Epithelial cell of proximal tubule (primary cell): ENCODE measurements around the gene KCNH8. TPM values are rescaled to one million over a fixed set of nuclear protein-coding genes. Genes with fewer than 3 reads are reported as not detected.

Source experiments
- DNase-seq: peaks from one replicate; pipeline ENCODE4 v3.0.0-alpha.2; 2011; ENCODE audit warnings: low read depth
- H3K4me3 ChIP-seq: 2 replicates; pipeline ENCODE4 v1.5.1; 2011; ENCODE audit warnings: low read depth, mild to moderate bottlenecking, low read length
- total RNA-seq: library from RNA; depleted of rRNA; stranded (reverse); fragments of >200 nt; gene quantifications from 2 replicates; pipeline ENCODE4 v1.2.3, GENCODE V29; 2015
- TF ChIP-seq, protein P1 (sequence below): conservative IDR thresholded peaks from 2 replicates; pipeline ENCODE4 v1.5.1; 2012; ENCODE audit warnings: low read depth, mild to moderate bottlenecking, low read length

The KCNH8 gene
- total RNA-seq, 1 donor from 2014 or later = 0.40 TPM

GRCh38 chr3:19531426-19531825, 383.1 kb downstream of the KCNH8 start:
- no peak overlapping the region for H3K4me3 ChIP-seq
- no peak for DNase-seq
- TF ChIP-seq, protein P1, sequence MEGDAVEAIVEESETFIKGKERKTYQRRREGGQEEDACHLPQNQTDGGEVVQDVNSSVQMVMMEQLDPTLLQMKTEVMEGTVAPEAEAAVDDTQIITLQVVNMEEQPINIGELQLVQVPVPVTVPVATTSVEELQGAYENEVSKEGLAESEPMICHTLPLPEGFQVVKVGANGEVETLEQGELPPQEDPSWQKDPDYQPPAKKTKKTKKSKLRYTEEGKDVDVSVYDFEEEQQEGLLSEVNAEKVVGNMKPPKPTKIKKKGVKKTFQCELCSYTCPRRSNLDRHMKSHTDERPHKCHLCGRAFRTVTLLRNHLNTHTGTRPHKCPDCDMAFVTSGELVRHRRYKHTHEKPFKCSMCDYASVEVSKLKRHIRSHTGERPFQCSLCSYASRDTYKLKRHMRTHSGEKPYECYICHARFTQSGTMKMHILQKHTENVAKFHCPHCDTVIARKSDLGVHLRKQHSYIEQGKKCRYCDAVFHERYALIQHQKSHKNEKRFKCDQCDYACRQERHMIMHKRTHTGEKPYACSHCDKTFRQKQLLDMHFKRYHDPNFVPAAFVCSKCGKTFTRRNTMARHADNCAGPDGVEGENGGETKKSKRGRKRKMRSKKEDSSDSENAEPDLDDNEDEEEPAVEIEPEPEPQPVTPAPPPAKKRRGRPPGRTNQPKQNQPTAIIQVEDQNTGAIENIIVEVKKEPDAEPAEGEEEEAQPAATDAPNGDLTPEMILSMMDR = no peak

- TF ChIP-seq, protein P1 = no peak
- DNase-seq = no peak
- no peak overlapping the region for H3K4me3 ChIP-seq
Measured at GRCh38 chr3:19539518-19540392, 391.4 kb downstream of the KCNH8 start.

DNA sequence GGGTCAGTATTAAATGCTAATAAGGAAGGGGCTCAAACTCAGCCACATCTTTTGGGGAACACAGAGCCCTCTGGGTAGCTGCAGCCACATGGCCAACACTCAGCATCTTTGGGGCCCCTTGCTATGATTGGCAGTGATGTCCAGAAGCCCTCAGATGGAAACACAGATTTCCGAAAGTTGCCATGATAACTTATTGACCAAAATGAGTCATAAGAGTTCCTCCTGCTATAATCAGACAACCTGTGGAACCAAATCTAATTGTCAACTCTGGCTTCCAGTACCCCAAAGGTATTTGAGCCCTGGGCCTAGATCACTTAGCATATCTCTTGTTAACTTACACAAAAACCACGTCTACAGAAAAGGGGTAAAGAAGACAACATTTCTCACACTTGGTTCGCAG, 392.2 kb downstream of the KCNH8 start:
- no peak for DNase-seq
- H3K4me3 ChIP-seq = no peak overlapping the region
- TF ChIP-seq, protein P1 = no peak

- DNase-seq = no peak
- TF ChIP-seq, protein P1 = no peak
- no peak overlapping the region for H3K4me3 ChIP-seq
Measured at GRCh38 chr3:19541284-19541683, 393.0 kb downstream of the KCNH8 start.

GRCh38 chr3:19543212-19543841, 395.0 kb downstream of the KCNH8 start:
- TF ChIP-seq, protein P1 = peak; percentile 74
- DNase-seq = peak; percentile 9
- H3K4me3 ChIP-seq = no peak overlapping the region

GRCh38 chr3:19547665-19548464, 399.6 kb downstream of the KCNH8 start:
- H3K4me3 ChIP-seq = no peak overlapping the region
- TF ChIP-seq, protein P1 = no peak
- no peak for DNase-seq
